Right lobe of liver (tissue), 6 donors: ENCODE results near the gene SYCE1L. TPM values are rescaled to one million over a fixed set of nuclear protein-coding genes. Genes with fewer than 3 reads are reported as not detected.

ENCODE experiments used
- ATAC-seq, 4 donors: fragments of 200-7000 bp; cut with Tn5 transposase; one replicate each; pipeline ENCODE4 v1.9.1; 2020; ENCODE audit warnings: mild to moderate bottlenecking in 4 of 4, moderate library complexity in 4 of 4
- DNase-seq, 3 donors: peaks; one replicate each; pipeline ENCODE4 v3.0.0-alpha.2; 2020
- H3K27ac ChIP-seq, 3 donors: fragments of 200-600 bp; one replicate each; pipeline ENCODE4 v1.8.0; 2022
- H3K27me3 ChIP-seq, 2 donors: fragments of 200-600 bp; one replicate each; pipeline ENCODE4 v1.8.0; 2022
- H3K36me3 ChIP-seq, 4 donors: fragments of 200-600 bp; sonication (generic) in 1 of 4; one replicate each; pipeline versions ENCODE4 v1.5.1 to v1.8.0; 2017 to 2022; ENCODE audit warnings: control low read depth in 1 of 4
- H3K4me1 ChIP-seq, 4 donors: fragments of 200-600 bp; sonication (generic) in 1 of 4; one replicate each; pipeline versions ENCODE4 v1.5.1 to v1.8.0; 2017 to 2022; ENCODE audit warnings: control low read depth in 1 of 4
- H3K4me3 ChIP-seq, 3 donors: fragments of 200-600 bp; one replicate each; pipeline ENCODE4 v1.8.0; 2022
- H3K9me3 ChIP-seq, 4 donors: fragments of 200-600 bp; sonication (generic) in 1 of 4; one replicate each; pipeline versions ENCODE4 v1.5.1 to v1.8.0; 2017 to 2022; ENCODE audit warnings: control low read depth in 1 of 4
- POLR2A ChIP-seq: fragments of 450-650 bp; IDR thresholded peaks from one replicate; pipeline ENCODE4 v1.6.1; 2017; ENCODE audit warnings: antibody characterized with exemption, mild to moderate bottlenecking
- WGBS: methylation state at CpG from one replicate; pipeline ENCODE4 v1.1.6; 2018; ENCODE audit warnings: low coverage, low lambda C conversion rate; ENCODE audit not compliant: insufficient coverage; ENCODE audit errors: missing lambda C conversion rate; 5-methylcytosine and 5-hydroxymethylcytosine counted together
- intact Hi-C, 2 donors: fragments of 100-400 bp; cut with DNase I; formaldehyde crosslinking; loops; one replicate each; pipeline versions ENCODE4 v1.11.2 to v1.14.1; 2022
- total RNA-seq, 6 experiments: library from RNA; depleted of rRNA in 2 of 6; stranded (reverse); fragments of >200 nt in 2 of 6; fragmentation: NEBNext Ultra II Directional in 3 of 6; extraction: Animal tissue kit (Norgen Biotek cat#: 25700) in 3 of 6; gene quantifications; one replicate each; pipeline versions ENCODE4 v1.1.0 to v1.2.4, GENCODE V29; 2016 to 2023
- TF ChIP-seq, protein P1 (sequence below), 4 donors: fragments of 200-600 bp in 3 of 4; fragments of 450-650 bp in 1 of 4; IDR thresholded peaks; one replicate each; pipeline versions ENCODE4 v1.5.1 to v1.8.0; 2016 to 2022; ENCODE audit warnings: antibody characterized with exemption in 4 of 4, mild to moderate bottlenecking in 2 of 4
- donor health status: DM: no; HTN: yes; CAD: no.
- donor health status: DM: no; HTN: no; CAD: no.
- donor health status: DM: no; HTN: no; CAD: no.
- donor health status: DM: no; HTN: yes; CAD: no.
- donor health status: DM: no; HTN: yes; CAD: no.

The SYCE1L gene
- total RNA-seq, 6 experiments from 2014 or later: 1.1 to 2.2 (median 1.4) TPM; not detected in 1

DNA sequence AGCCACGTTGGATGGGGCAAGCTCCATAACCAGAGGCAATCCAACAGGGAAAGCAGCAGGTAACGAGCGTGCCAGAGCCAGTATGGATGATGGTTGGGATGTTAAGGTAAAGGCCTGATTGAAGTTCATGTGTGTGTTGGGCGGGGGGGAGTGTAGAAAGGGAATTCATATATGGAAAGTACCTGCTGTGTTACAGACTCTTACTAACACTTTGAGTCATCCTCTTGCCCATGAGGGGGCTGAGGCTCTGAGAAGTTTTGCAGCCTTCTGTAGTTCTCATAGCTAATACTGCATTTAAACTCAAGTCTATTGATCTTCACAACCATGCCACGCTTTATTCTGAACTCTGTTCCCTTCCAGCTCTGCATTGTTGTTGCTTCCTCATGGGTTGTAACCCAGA lies 28.5 kb downstream of the SYCE1L start:
- no peak overlapping the region for H3K27ac ChIP-seq
- H3K36me3 ChIP-seq: no peaks in the 10 kb centered on the region
- no peaks in the 10 kb centered on the region for H3K9me3 ChIP-seq
- 65% methylated on average over 4 of the region's 5 CpGs for WGBS
- ATAC-seq (no peak), DNase-seq (no peak)
- no peaks in the 10 kb centered on the region for H3K27me3 ChIP-seq
- no peaks in the 10 kb centered on the region for H3K4me1 ChIP-seq
- no peak overlapping the region for H3K4me3 ChIP-seq
- intact Hi-C loops: no loop called here
- TF ChIP-seq, protein P1, sequence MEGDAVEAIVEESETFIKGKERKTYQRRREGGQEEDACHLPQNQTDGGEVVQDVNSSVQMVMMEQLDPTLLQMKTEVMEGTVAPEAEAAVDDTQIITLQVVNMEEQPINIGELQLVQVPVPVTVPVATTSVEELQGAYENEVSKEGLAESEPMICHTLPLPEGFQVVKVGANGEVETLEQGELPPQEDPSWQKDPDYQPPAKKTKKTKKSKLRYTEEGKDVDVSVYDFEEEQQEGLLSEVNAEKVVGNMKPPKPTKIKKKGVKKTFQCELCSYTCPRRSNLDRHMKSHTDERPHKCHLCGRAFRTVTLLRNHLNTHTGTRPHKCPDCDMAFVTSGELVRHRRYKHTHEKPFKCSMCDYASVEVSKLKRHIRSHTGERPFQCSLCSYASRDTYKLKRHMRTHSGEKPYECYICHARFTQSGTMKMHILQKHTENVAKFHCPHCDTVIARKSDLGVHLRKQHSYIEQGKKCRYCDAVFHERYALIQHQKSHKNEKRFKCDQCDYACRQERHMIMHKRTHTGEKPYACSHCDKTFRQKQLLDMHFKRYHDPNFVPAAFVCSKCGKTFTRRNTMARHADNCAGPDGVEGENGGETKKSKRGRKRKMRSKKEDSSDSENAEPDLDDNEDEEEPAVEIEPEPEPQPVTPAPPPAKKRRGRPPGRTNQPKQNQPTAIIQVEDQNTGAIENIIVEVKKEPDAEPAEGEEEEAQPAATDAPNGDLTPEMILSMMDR (IDR thresholded peaks at IDR 0.05): no peak

DNA sequence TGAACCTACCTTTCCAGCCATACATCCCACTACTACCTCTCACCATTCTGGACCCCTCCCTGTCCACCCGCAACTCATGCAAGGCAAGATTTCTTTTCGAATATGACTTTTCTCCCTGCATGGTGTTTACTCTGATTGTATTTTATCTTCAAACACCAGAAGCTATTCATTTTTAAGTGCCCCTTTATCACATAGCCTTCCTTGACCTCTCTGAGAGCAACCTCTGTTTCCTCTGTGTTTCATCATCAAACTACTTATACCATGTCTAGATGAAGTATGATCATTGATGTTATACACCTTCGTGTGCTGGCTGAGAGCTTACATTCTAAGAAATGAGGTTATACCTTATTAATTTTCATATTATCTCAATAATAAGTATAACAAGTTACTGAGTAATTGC lies 31.8 kb downstream of the SYCE1L start:
- H3K36me3 ChIP-seq: no peaks in the 10 kb centered on the region
- no peak overlapping the region for H3K4me3 ChIP-seq
- no peak for TF ChIP-seq POLR2A
- TF ChIP-seq, protein P1 (IDR thresholded peaks at IDR 0.05): no peak
- no peaks in the 10 kb centered on the region for H3K9me3 ChIP-seq
- H3K27me3 ChIP-seq: no peaks in the 10 kb centered on the region
- H3K27ac ChIP-seq: no peak overlapping the region
- DNase-seq (no peak), ATAC-seq (no peak)
- WGBS: 62% methylated on average over 3 of the region's 3 CpGs
- H3K4me1 ChIP-seq: no peaks in the 10 kb centered on the region
- intact Hi-C loops: no loop called here

DNA sequence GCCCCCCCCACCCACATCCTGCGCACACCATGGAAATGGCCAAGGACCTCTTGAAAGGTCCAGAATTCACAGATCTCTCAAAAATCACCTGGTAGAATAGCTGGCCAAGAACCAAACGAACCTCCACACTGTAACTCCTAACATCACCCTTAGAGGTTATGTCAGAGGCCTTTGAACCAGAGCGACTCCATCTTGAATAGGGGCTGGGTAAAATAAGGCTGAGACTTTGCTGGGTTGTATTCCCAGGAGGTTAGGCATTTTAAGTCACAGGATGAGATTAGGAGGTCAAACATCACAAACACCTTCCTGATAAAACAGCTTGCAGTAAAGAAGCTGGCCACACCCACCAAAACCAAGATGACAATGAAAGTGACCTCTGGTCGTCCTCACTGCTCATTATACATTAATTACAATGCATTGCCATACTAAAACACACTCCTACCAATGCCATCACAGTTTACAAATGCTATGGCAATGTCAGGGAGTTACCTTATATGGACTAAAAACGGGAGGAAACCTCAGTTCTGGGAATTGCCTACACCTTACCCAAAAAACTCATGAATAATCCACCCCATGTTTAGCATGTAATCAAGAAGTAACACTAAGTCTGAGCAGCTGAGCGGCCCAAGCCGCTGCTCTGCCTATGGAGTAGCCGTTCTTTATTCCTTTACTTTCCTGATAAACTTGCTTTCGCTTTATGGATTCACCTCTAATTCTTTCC lies 34.8 kb downstream of the SYCE1L start:
- TF ChIP-seq POLR2A: no peak
- TF ChIP-seq, protein P1 (IDR thresholded peaks at IDR 0.05): no peak
- 52% methylated on average over 9 of the region's 9 CpGs for WGBS
- no peak overlapping the region for H3K4me3 ChIP-seq
- no peaks in the 10 kb centered on the region for H3K4me1 ChIP-seq
- DNase-seq (no peak), ATAC-seq (no peak)
- H3K9me3 ChIP-seq: no peaks in the 10 kb centered on the region
- H3K36me3 ChIP-seq: no peaks in the 10 kb centered on the region
- no peak overlapping the region for H3K27ac ChIP-seq
- intact Hi-C loops: no loop called here
- H3K27me3 ChIP-seq: no peaks in the 10 kb centered on the region

DNA sequence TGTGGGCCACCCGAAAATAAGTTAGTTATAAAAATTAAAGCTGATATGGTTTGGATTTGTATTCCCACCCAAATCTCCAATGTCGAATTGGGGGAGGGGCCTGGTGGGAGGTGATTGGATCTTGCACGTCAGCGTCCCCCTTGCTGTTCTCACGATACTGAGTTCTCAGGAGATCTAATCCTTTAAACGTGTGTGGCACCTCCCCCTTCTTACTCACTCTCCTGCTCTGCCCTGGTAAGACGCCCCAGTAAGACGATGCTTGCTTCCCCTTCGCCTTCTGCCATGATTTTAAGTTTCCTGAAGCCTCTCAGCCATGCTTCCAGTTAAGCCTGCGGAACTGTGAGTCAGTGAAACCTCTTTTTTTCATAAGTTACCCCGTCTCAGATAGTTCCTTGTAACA lies 35.4 kb downstream of the SYCE1L start:
- no peak for ATAC-seq

More for the DNA sequence above, 35.4 kb downstream of the SYCE1L start:
- H3K9me3 ChIP-seq: no peaks in the 10 kb centered on the region
- no peaks in the 10 kb centered on the region for H3K36me3 ChIP-seq
- no peak for DNase-seq
- H3K4me1 ChIP-seq: no peaks in the 10 kb centered on the region
- H3K27ac ChIP-seq: no peak overlapping the region
- no peak for TF ChIP-seq POLR2A
- TF ChIP-seq, protein P1 (IDR thresholded peaks at IDR 0.05): no peak
- 18% methylated on average over 11 of the region's 11 CpGs for WGBS
- H3K4me3 ChIP-seq: no peak overlapping the region
- intact Hi-C loops: loop anchor here (5.0 kb wide), 1 partner anchor 348 kb away; no protein-coding TSS in a partner anchor
- no peaks in the 10 kb centered on the region for H3K27me3 ChIP-seq
